Measurements from ENCODE around the gene ASB1.
"Not testable (repeated sequence)": the region's sequence is repeated elsewhere in the genome, so short reads cannot be mapped to it uniquely, and the experiment has no call there.

The ASB1 gene

GRCh38 chr2:238440331-238440730, 13.6 kb downstream of the ASB1 start:
- Histone ChIP-seq H3K9me3 (ENCODE audit: insufficient read depth, low read depth, low read length) (no peaks in the 10 kb centered on the region), H3K4me3 (ENCODE audit: low read length) (no peak overlapping the region), H3K4me1 (ENCODE audit: insufficient read depth, low read length) (no peaks in the 10 kb centered on the region; the same call in 1 of the 2 replicates), H3K36me3 (ENCODE audit: insufficient read depth, low read depth, low read length) (peaks cover 65% of the 10 kb centered on the region), H3K27ac (ENCODE audit: low read length) (no peak overlapping the region), H3K9ac (ENCODE audit: low read depth, low read length) (no peak overlapping the region), H3K27me3 (ENCODE audit: insufficient read depth, low read length) (no peaks in the 10 kb centered on the region)

GRCh38 chr2:238440767-238441166, 14.0 kb downstream of the ASB1 start:
- H3K4me1 ChIP-seq (ENCODE audit: insufficient read depth, low read length): no peaks in the 10 kb centered on the region; the same call in 1 of the 2 replicates
- H3K27ac ChIP-seq (ENCODE audit: low read length): no peak overlapping the region
- no peak overlapping the region for H3K4me3 ChIP-seq (ENCODE audit: low read length)
- H3K9me3 ChIP-seq (ENCODE audit: insufficient read depth, low read depth, low read length): no peaks in the 10 kb centered on the region
- no peaks in the 10 kb centered on the region for H3K27me3 ChIP-seq (ENCODE audit: insufficient read depth, low read length)
- no peak overlapping the region for H3K9ac ChIP-seq (ENCODE audit: low read depth, low read length)
- H3K36me3 ChIP-seq (ENCODE audit: insufficient read depth, low read depth, low read length): peaks cover 65% of the 10 kb centered on the region

- Histone ChIP-seq H3K36me3 (ENCODE audit: insufficient read depth, low read depth, low read length) (peaks cover 65% of the 10 kb centered on the region), H3K27me3 (ENCODE audit: insufficient read depth, low read length) (no peaks in the 10 kb centered on the region), H3K4me1 (ENCODE audit: insufficient read depth, low read length) (no peaks in the 10 kb centered on the region; the same call in 1 of the 2 replicates), H3K9ac (ENCODE audit: low read depth, low read length) (no peak overlapping the region), H3K4me3 (ENCODE audit: low read length) (no peak overlapping the region), H3K27ac (ENCODE audit: low read length) (no peak overlapping the region), H3K9me3 (ENCODE audit: insufficient read depth, low read depth, low read length) (no peaks in the 10 kb centered on the region)
Observed at GRCh38 chr2:238441262-238442114, 14.8 kb downstream of the ASB1 start.

- H3K27me3 ChIP-seq (ENCODE audit: insufficient read depth, low read length); H3K27ac ChIP-seq (ENCODE audit: low read length); H3K9ac ChIP-seq (ENCODE audit: low read depth, low read length); H3K4me3 ChIP-seq (ENCODE audit: low read length); H3K9me3 ChIP-seq (ENCODE audit: insufficient read depth, low read depth, low read length); H3K4me1 ChIP-seq (ENCODE audit: insufficient read depth, low read length): not testable (repeated sequence)
- H3K36me3 ChIP-seq (ENCODE audit: insufficient read depth, low read depth, low read length): peaks cover 66% of the 10 kb centered on the region
Observed at GRCh38 chr2:238442257-238442656, 15.5 kb downstream of the ASB1 start.

GRCh38 chr2:238444242-238444641, 17.5 kb downstream of the ASB1 start:
- Histone ChIP-seq H3K4me3 (ENCODE audit: low read length) (no peak overlapping the region), H3K27ac (ENCODE audit: low read length) (no peak overlapping the region), H3K27me3 (ENCODE audit: insufficient read depth, low read length) (no peaks in the 10 kb centered on the region), H3K4me1 (ENCODE audit: insufficient read depth, low read length) (no peaks in the 10 kb centered on the region; the same call in 1 of the 2 replicates), H3K9me3 (ENCODE audit: insufficient read depth, low read depth, low read length) (no peaks in the 10 kb centered on the region), H3K9ac (ENCODE audit: low read depth, low read length) (no peak overlapping the region), H3K36me3 (ENCODE audit: insufficient read depth, low read depth, low read length) (peaks cover 68% of the 10 kb centered on the region)

- Histone ChIP-seq H3K27me3 (ENCODE audit: insufficient read depth, low read length) (no peaks in the 10 kb centered on the region), H3K36me3 (ENCODE audit: insufficient read depth, low read depth, low read length) (peaks cover 68% of the 10 kb centered on the region), H3K4me3 (ENCODE audit: low read length) (no peak overlapping the region), H3K4me1 (ENCODE audit: insufficient read depth, low read length) (no peaks in the 10 kb centered on the region; the same call in 1 of the 2 replicates), H3K9ac (ENCODE audit: low read depth, low read length) (no peak overlapping the region), H3K9me3 (ENCODE audit: insufficient read depth, low read depth, low read length) (no peaks in the 10 kb centered on the region), H3K27ac (ENCODE audit: low read length) (no peak overlapping the region)
Observed at GRCh38 chr2:238445409-238446190, 18.9 kb downstream of the ASB1 start.

- Histone ChIP-seq H3K4me3 (ENCODE audit: low read length) (no peak overlapping the region), H3K36me3 (ENCODE audit: insufficient read depth, low read depth, low read length) (peaks cover 75% of the 10 kb centered on the region), H3K9ac (ENCODE audit: low read depth, low read length) (no peak overlapping the region), H3K27ac (ENCODE audit: low read length) (no peak overlapping the region), H3K9me3 (ENCODE audit: insufficient read depth, low read depth, low read length) (no peaks in the 10 kb centered on the region), H3K27me3 (ENCODE audit: insufficient read depth, low read length) (no peaks in the 10 kb centered on the region), H3K4me1 (ENCODE audit: insufficient read depth, low read length) (no peaks in the 10 kb centered on the region; the same call in 1 of the 2 replicates)
Observed at GRCh38 chr2:238446371-238446770, 19.6 kb downstream of the ASB1 start.

GRCh38 chr2:238448031-238448955, 21.6 kb downstream of the ASB1 start:
- Histone ChIP-seq H3K4me1 (ENCODE audit: insufficient read depth, low read length) (no peaks in the 10 kb centered on the region), H3K9ac (ENCODE audit: low read depth, low read length) (no peak overlapping the region), H3K9me3 (ENCODE audit: insufficient read depth, low read depth, low read length) (no peaks in the 10 kb centered on the region), H3K27me3 (ENCODE audit: insufficient read depth, low read length) (no peaks in the 10 kb centered on the region), H3K4me3 (ENCODE audit: low read length) (no peak overlapping the region), H3K36me3 (ENCODE audit: insufficient read depth, low read depth, low read length) (peaks cover 90% of the 10 kb centered on the region), H3K27ac (ENCODE audit: low read length) (no peak overlapping the region)

- H3K4me3 ChIP-seq (ENCODE audit: low read length): no peak overlapping the region
Observed at GRCh38 chr2:238449241-238449640, 22.5 kb downstream of the ASB1 start.

GRCh38 chr2:238449909-238450417, 23.2 kb downstream of the ASB1 start:
- H3K36me3 ChIP-seq (ENCODE audit: insufficient read depth, low read depth, low read length): peaks cover 78% of the 10 kb centered on the region
- no peak overlapping the region for H3K4me3 ChIP-seq (ENCODE audit: low read length)
- H3K27ac ChIP-seq (ENCODE audit: low read length): no peak overlapping the region
- H3K4me1 ChIP-seq (ENCODE audit: insufficient read depth, low read length): no peaks in the 10 kb centered on the region
- no peaks in the 10 kb centered on the region for H3K9me3 ChIP-seq (ENCODE audit: insufficient read depth, low read depth, low read length)
- no peak overlapping the region for H3K9ac ChIP-seq (ENCODE audit: low read depth, low read length)
- H3K27me3 ChIP-seq (ENCODE audit: insufficient read depth, low read length): no peaks in the 10 kb centered on the region

More at GRCh38 chr2:238449241-238449640, 22.5 kb downstream of the ASB1 start:
- Histone ChIP-seq H3K27ac (ENCODE audit: low read length) (no peak overlapping the region), H3K9me3 (ENCODE audit: insufficient read depth, low read depth, low read length) (no peaks in the 10 kb centered on the region), H3K36me3 (ENCODE audit: insufficient read depth, low read depth, low read length) (peaks cover 85% of the 10 kb centered on the region), H3K27me3 (ENCODE audit: insufficient read depth, low read length) (no peaks in the 10 kb centered on the region), H3K4me1 (ENCODE audit: insufficient read depth, low read length) (no peaks in the 10 kb centered on the region), H3K9ac (ENCODE audit: low read depth, low read length) (no peak overlapping the region)

- no peaks in the 10 kb centered on the region for H3K9me3 ChIP-seq (ENCODE audit: insufficient read depth, low read depth, low read length)
- H3K4me1 ChIP-seq (ENCODE audit: insufficient read depth, low read length): no peaks in the 10 kb centered on the region
- no peak overlapping the region for H3K9ac ChIP-seq (ENCODE audit: low read depth, low read length)
- H3K27me3 ChIP-seq (ENCODE audit: insufficient read depth, low read length): no peaks in the 10 kb centered on the region
- H3K4me3 ChIP-seq (ENCODE audit: low read length): no peak overlapping the region
- H3K36me3 ChIP-seq (ENCODE audit: insufficient read depth, low read depth, low read length): peaks cover 73% of the 10 kb centered on the region
- no peak overlapping the region for H3K27ac ChIP-seq (ENCODE audit: low read length)
Observed at GRCh38 chr2:238450440-238450861, 23.7 kb downstream of the ASB1 start.
